ENCODE results near the gene CPO. TPM values are rescaled to one million over a fixed set of nuclear protein-coding genes. Genes with fewer than 3 reads are reported as not detected.

CPO gene
- polyA plus RNA-seq, 1 donor (not counting 4 experiments of a cell fraction or from before 2014, with no cell fraction given), result 0.25 TPM

DNA sequence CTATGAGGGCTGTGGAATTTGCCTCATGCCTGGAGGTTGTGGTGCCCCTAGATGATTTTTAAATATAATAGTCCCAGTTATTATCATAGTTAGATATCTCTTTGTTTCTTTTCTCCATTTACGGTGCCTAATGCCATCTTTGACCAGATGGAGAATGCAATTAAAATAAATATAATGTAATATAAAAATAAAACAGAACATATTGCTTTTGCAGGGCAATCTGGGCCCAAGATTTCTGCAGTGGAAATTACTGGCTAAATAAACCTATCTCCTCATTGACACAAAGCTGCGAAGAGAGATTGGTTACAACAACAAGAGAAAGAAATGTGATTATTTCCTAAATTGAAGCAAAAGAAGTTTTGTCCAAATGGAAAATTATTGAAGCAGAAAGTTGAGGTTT, 51.8 kb downstream of the CPO start:
- dilution Hi-C loops (cut with MboI; ENCODE audit: extremely low pct_ligation_motif_present, low sequenced_read_pairs), result no loop called here
- Histone ChIP-seq H3K9me3 (ENCODE audit: control insufficient read depth, low read depth, low read length) (no peaks in the 10 kb centered on the region), H3K4me3 (ENCODE audit: control insufficient read depth in 2 of 3, extremely low read depth in 1 of 3, insufficient read depth in 2 of 3, low read depth in 1 of 3, low read length in 3 of 3) (no peak overlapping the region), H3K4me2 (ENCODE audit: control insufficient read depth, extremely low read depth, insufficient read depth, low read depth, low read length) (no peak overlapping the region), H2AFZ (ENCODE audit: control insufficient read depth, low read length) (no peak overlapping the region), H3K9ac (ENCODE audit: control insufficient read depth, extremely low read depth, insufficient read depth, low read length) (no peak overlapping the region), H3K4me1 (ENCODE audit: control insufficient read depth, extremely low read depth, insufficient read depth, low read length) (peaks cover 6% of the 10 kb centered on the region), H3K27ac (ENCODE audit: control insufficient read depth, insufficient read depth, low read length) (no peak overlapping the region), H3K79me2 (ENCODE audit: control insufficient read depth, insufficient read depth, low read length) (no peaks in the 10 kb centered on the region), H3K27me3 (ENCODE audit: control insufficient read depth, extremely low read depth, insufficient read depth, low read length) (no peaks in the 10 kb centered on the region), H3K9me1 (ENCODE audit: control insufficient read depth, extremely low read depth, insufficient read depth, low read length) (no peaks in the 10 kb centered on the region), H3K36me3 (ENCODE audit: control insufficient read depth in 2 of 2, extremely low read depth in 1 of 2, insufficient read depth in 2 of 2, low read length in 2 of 2) (no peaks in the 10 kb centered on the region), H4K20me1 (ENCODE audit: control insufficient read depth, extremely low read depth, insufficient read depth, low read length) (no peaks in the 10 kb centered on the region)
- TF ChIP-seq EZH2 (IDR thresholded peaks at IDR 0.05; ENCODE audit: low read length), result no peak
- TF ChIP-seq, protein P1, sequence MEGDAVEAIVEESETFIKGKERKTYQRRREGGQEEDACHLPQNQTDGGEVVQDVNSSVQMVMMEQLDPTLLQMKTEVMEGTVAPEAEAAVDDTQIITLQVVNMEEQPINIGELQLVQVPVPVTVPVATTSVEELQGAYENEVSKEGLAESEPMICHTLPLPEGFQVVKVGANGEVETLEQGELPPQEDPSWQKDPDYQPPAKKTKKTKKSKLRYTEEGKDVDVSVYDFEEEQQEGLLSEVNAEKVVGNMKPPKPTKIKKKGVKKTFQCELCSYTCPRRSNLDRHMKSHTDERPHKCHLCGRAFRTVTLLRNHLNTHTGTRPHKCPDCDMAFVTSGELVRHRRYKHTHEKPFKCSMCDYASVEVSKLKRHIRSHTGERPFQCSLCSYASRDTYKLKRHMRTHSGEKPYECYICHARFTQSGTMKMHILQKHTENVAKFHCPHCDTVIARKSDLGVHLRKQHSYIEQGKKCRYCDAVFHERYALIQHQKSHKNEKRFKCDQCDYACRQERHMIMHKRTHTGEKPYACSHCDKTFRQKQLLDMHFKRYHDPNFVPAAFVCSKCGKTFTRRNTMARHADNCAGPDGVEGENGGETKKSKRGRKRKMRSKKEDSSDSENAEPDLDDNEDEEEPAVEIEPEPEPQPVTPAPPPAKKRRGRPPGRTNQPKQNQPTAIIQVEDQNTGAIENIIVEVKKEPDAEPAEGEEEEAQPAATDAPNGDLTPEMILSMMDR (optimal IDR thresholded peaks at IDR 0.05 in 1 of 3, IDR thresholded peaks at IDR 0.05 in 1 of 3, conservative IDR thresholded peaks at IDR 0.05 in 1 of 3; ENCODE audit: extremely low read depth in 1 of 3, insufficient read depth in 2 of 3, low read length in 3 of 3), result no peak
- FAIRE-seq, result no peak
- no peak for DNase-seq (ENCODE audit: low read depth, low spot score)

DNA sequence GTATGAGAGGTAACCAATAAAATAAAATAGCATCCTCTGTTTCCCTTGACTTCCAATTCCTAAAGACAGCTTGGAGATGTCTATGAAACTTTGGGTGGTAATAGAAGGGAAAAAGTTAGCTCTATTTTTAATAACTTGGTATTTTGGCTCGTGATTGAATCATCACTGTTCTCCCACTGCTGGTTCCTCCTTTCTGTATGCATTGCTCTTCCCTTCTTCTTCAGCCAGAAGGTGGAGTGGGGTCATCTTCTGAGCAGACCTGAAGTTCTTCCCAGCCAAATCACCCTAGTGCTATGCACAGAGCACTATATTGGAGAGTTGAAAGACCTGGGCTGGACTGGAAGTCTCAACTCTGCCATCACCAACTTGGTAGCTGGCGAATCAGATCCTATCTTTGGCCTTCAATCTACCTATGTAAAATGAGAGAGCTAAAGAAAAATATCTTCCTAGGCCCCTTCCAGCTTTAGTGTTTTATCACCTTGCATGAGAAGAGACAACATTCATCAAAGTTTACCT, 54.1 kb downstream of the CPO start:
- TF ChIP-seq EZH2 (IDR thresholded peaks at IDR 0.05; ENCODE audit: low read length), result no peak
- TF ChIP-seq, protein P1 (optimal IDR thresholded peaks at IDR 0.05 in 1 of 3, IDR thresholded peaks at IDR 0.05 in 1 of 3, conservative IDR thresholded peaks at IDR 0.05 in 1 of 3; ENCODE audit: extremely low read depth in 1 of 3, insufficient read depth in 2 of 3, low read length in 3 of 3), result peak in 1 of 3 experiments; percentile 3
- Histone ChIP-seq H3K27ac (ENCODE audit: control insufficient read depth, insufficient read depth, low read length) (no peak overlapping the region), H2AFZ (ENCODE audit: control insufficient read depth, low read length) (no peak overlapping the region), H3K4me1 (ENCODE audit: control insufficient read depth, extremely low read depth, insufficient read depth, low read length) (peaks cover 6% of the 10 kb centered on the region), H3K4me3 (ENCODE audit: control insufficient read depth in 2 of 3, extremely low read depth in 1 of 3, insufficient read depth in 2 of 3, low read depth in 1 of 3, low read length in 3 of 3) (no peak overlapping the region), H4K20me1 (ENCODE audit: control insufficient read depth, extremely low read depth, insufficient read depth, low read length) (no peaks in the 10 kb centered on the region), H3K9me1 (ENCODE audit: control insufficient read depth, extremely low read depth, insufficient read depth, low read length) (no peaks in the 10 kb centered on the region), H3K36me3 (ENCODE audit: control insufficient read depth in 2 of 2, extremely low read depth in 1 of 2, insufficient read depth in 2 of 2, low read length in 2 of 2) (no peaks in the 10 kb centered on the region), H3K79me2 (ENCODE audit: control insufficient read depth, insufficient read depth, low read length) (no peaks in the 10 kb centered on the region), H3K9ac (ENCODE audit: control insufficient read depth, extremely low read depth, insufficient read depth, low read length) (no peak overlapping the region), H3K9me3 (ENCODE audit: control insufficient read depth, low read depth, low read length) (no peaks in the 10 kb centered on the region), H3K4me2 (ENCODE audit: control insufficient read depth, extremely low read depth, insufficient read depth, low read depth, low read length) (no peak overlapping the region), H3K27me3 (ENCODE audit: control insufficient read depth, extremely low read depth, insufficient read depth, low read length) (no peaks in the 10 kb centered on the region)
- no peak for DNase-seq (ENCODE audit: low read depth, low spot score)
- dilution Hi-C loops (cut with MboI; ENCODE audit: extremely low pct_ligation_motif_present, low sequenced_read_pairs), result no loop called here
- no peak for FAIRE-seq
